ENCODE results near the gene IQCF6.

IQCF6 gene

GRCh38 chr3:51779137-51779536, at the start of gene IQCF6:
IQCF6 (minus strand) TSS chr3:51779237; CDS start chr3:51779224, 13 bp downstream.
- Mint-ChIP-seq H3K27me3 (peaks cover 24% of the 10 kb centered on the region), H3K4me3 (no peak within 1 kb of the TSS), H3K9me3 (no peaks in the 10 kb centered on the region), H3K4me1 (no peaks in the 10 kb centered on the region), H3K27ac (no peak within 1 kb of the TSS), H3K36me3 (no peaks in the 10 kb centered on the region)
- CTCF ChIA-PET: no interaction called here
- no peak for DNase-seq

- H3K27me3 Mint-ChIP-seq: peaks cover 37% of the 10 kb centered on the region
Observed at GRCh38 chr3:51828297-51828696, 49.3 kb upstream of the IQCF6 start.

GRCh38 chr3:51819709-51820406, 40.8 kb upstream of the IQCF6 start:
- no peak overlapping the region for H3K4me3 Mint-ChIP-seq
- H3K27ac Mint-ChIP-seq: no peak overlapping the region
- peak; percentile 29 for DNase-seq
- peaks cover 10% of the 10 kb centered on the region for H3K4me1 Mint-ChIP-seq
- H3K27me3 Mint-ChIP-seq: peaks cover 28% of the 10 kb centered on the region
- H3K9me3 Mint-ChIP-seq: peaks cover 6% of the 10 kb centered on the region
- peaks cover 1% of the 10 kb centered on the region for H3K36me3 Mint-ChIP-seq
- CTCF ChIA-PET: interaction anchor here (0.6 to 0.7 kb wide), 2 partner anchors 224 to 318 kb away, joined by 3 read pairs; no protein-coding TSS in a partner anchor

More at GRCh38 chr3:51828297-51828696, 49.3 kb upstream of the IQCF6 start:
- Mint-ChIP-seq H3K4me1 (peaks cover under 1% of the 10 kb centered on the region), H3K9me3 (peaks cover 18% of the 10 kb centered on the region), H3K27ac (no peak overlapping the region), H3K4me3 (no peak overlapping the region), H3K36me3 (no peaks in the 10 kb centered on the region)
- CTCF ChIA-PET: no interaction called here
- no peak for DNase-seq

GRCh38 chr3:51819151-51819550, 40.1 kb upstream of the IQCF6 start:
- peaks cover 35% of the 10 kb centered on the region for H3K27me3 Mint-ChIP-seq
- CTCF ChIA-PET: interaction anchor here (0.6 to 0.7 kb wide), 2 partner anchors 224 to 318 kb away, joined by 3 read pairs; no protein-coding TSS in a partner anchor

GRCh38 chr3:51817375-51817774, 38.3 kb upstream of the IQCF6 start:
- H3K4me1 Mint-ChIP-seq: peaks cover 7% of the 10 kb centered on the region
- no peak overlapping the region for H3K27ac Mint-ChIP-seq
- peaks cover 6% of the 10 kb centered on the region for H3K9me3 Mint-ChIP-seq
- H3K27me3 Mint-ChIP-seq: peaks cover 38% of the 10 kb centered on the region
- CTCF ChIA-PET: no interaction called here
- DNase-seq: no peak
- no peak overlapping the region for H3K4me3 Mint-ChIP-seq
- peaks cover 1% of the 10 kb centered on the region for H3K36me3 Mint-ChIP-seq

More at GRCh38 chr3:51819151-51819550, 40.1 kb upstream of the IQCF6 start:
- no peak overlapping the region for H3K4me3 Mint-ChIP-seq
- peaks cover 1% of the 10 kb centered on the region for H3K36me3 Mint-ChIP-seq
- DNase-seq: no peak
- peaks cover 10% of the 10 kb centered on the region for H3K4me1 Mint-ChIP-seq
- H3K27ac Mint-ChIP-seq: no peak overlapping the region
- H3K9me3 Mint-ChIP-seq: peaks cover 6% of the 10 kb centered on the region

GRCh38 chr3:51816723-51817122, 37.7 kb upstream of the IQCF6 start:
- H3K9me3 Mint-ChIP-seq: peaks cover 4% of the 10 kb centered on the region
- peaks cover 38% of the 10 kb centered on the region for H3K27me3 Mint-ChIP-seq
- peaks cover 1% of the 10 kb centered on the region for H3K36me3 Mint-ChIP-seq
- CTCF ChIA-PET: no interaction called here
- H3K27ac Mint-ChIP-seq: no peak overlapping the region
- no peak for DNase-seq
- H3K4me3 Mint-ChIP-seq: no peak overlapping the region
- H3K4me1 Mint-ChIP-seq: peaks cover 7% of the 10 kb centered on the region

- no peaks in the 10 kb centered on the region for H3K36me3 Mint-ChIP-seq
- H3K27ac Mint-ChIP-seq: no peak overlapping the region
- H3K9me3 Mint-ChIP-seq: peaks cover under 1% of the 10 kb centered on the region
- H3K4me3 Mint-ChIP-seq: no peak overlapping the region
- no peak for DNase-seq
- H3K27me3 Mint-ChIP-seq: peaks cover 32% of the 10 kb centered on the region
- CTCF ChIA-PET: no interaction called here
- H3K4me1 Mint-ChIP-seq: peaks cover 2% of the 10 kb centered on the region
Observed at GRCh38 chr3:51815614-51816013, 36.6 kb upstream of the IQCF6 start.

- no peak overlapping the region for H3K4me3 Mint-ChIP-seq
- DNase-seq: no peak
- no peak overlapping the region for H3K27ac Mint-ChIP-seq
- H3K27me3 Mint-ChIP-seq: peaks cover 31% of the 10 kb centered on the region
- no peaks in the 10 kb centered on the region for H3K36me3 Mint-ChIP-seq
- H3K4me1 Mint-ChIP-seq: no peaks in the 10 kb centered on the region
- CTCF ChIA-PET: no interaction called here
- H3K9me3 Mint-ChIP-seq: no peaks in the 10 kb centered on the region
Observed at GRCh38 chr3:51814034-51814433, 35.0 kb upstream of the IQCF6 start.

- no peaks in the 10 kb centered on the region for H3K36me3 Mint-ChIP-seq
- H3K27ac Mint-ChIP-seq: no peak overlapping the region
- H3K4me1 Mint-ChIP-seq: no peaks in the 10 kb centered on the region
- CTCF ChIA-PET: no interaction called here
- H3K9me3 Mint-ChIP-seq: no peaks in the 10 kb centered on the region
- H3K4me3 Mint-ChIP-seq: no peak overlapping the region
- DNase-seq: no peak
- H3K27me3 Mint-ChIP-seq: peaks cover 31% of the 10 kb centered on the region
Observed at GRCh38 chr3:51813539-51813938, 34.5 kb upstream of the IQCF6 start.

GRCh38 chr3:51808934-51809333, 29.9 kb upstream of the IQCF6 start:
- H3K4me3 Mint-ChIP-seq: no peak overlapping the region
- H3K36me3 Mint-ChIP-seq: no peaks in the 10 kb centered on the region
- CTCF ChIA-PET: interaction anchor here (0.8 to 0.9 kb wide), 2 partner anchors 10 to 534 kb away, joined by 3 read pairs; no protein-coding TSS in a partner anchor
- no peak for DNase-seq
- H3K27ac Mint-ChIP-seq: no peak overlapping the region
- H3K27me3 Mint-ChIP-seq: peaks cover 16% of the 10 kb centered on the region
- H3K9me3 Mint-ChIP-seq: no peaks in the 10 kb centered on the region
- H3K4me1 Mint-ChIP-seq: peaks cover 5% of the 10 kb centered on the region

- CTCF ChIA-PET: interaction anchor here (0.9 to 3.9 kb wide), 6 partner anchors 10 to 300 kb away, joined by 4 to 29 read pairs (median 4); no protein-coding TSS in a partner anchor
- H3K4me1 Mint-ChIP-seq: peaks cover 32% of the 10 kb centered on the region
- H3K36me3 Mint-ChIP-seq: no peaks in the 10 kb centered on the region
- H3K27ac Mint-ChIP-seq: no peak overlapping the region
- no peak for DNase-seq
- H3K27me3 Mint-ChIP-seq: peaks cover 17% of the 10 kb centered on the region
- H3K9me3 Mint-ChIP-seq: no peaks in the 10 kb centered on the region
- H3K4me3 Mint-ChIP-seq: no peak overlapping the region
Observed at GRCh38 chr3:51802106-51802703, 23.2 kb upstream of the IQCF6 start.

GRCh38 chr3:51800750-51801125, 21.7 kb upstream of the IQCF6 start:
- H3K9me3 Mint-ChIP-seq: no peaks in the 10 kb centered on the region
- H3K36me3 Mint-ChIP-seq: no peaks in the 10 kb centered on the region
- CTCF ChIA-PET: interaction anchor here (0.7 to 4.3 kb wide), 6 partner anchors 9 to 299 kb away, joined by 3 to 53 read pairs (median 8); no protein-coding TSS in a partner anchor
- no peak overlapping the region for H3K27ac Mint-ChIP-seq
- H3K4me1 Mint-ChIP-seq: peaks cover 42% of the 10 kb centered on the region
- DNase-seq: no peak
- H3K4me3 Mint-ChIP-seq: no peak overlapping the region
- H3K27me3 Mint-ChIP-seq: peaks cover 18% of the 10 kb centered on the region

- peak; percentile 33 for DNase-seq
- peaks cover 13% of the 10 kb centered on the region for H3K27me3 Mint-ChIP-seq
- H3K27ac Mint-ChIP-seq: no peak overlapping the region
- no peak overlapping the region for H3K4me3 Mint-ChIP-seq
- H3K36me3 Mint-ChIP-seq: no peaks in the 10 kb centered on the region
- CTCF ChIA-PET: interaction anchor here (0.7 to 4.3 kb wide), 6 partner anchors 8 to 298 kb away, joined by 3 to 53 read pairs (median 8); no protein-coding TSS in a partner anchor
- peaks cover 42% of the 10 kb centered on the region for H3K4me1 Mint-ChIP-seq
- H3K9me3 Mint-ChIP-seq: no peaks in the 10 kb centered on the region
Observed at GRCh38 chr3:51799879-51800749, 21.1 kb upstream of the IQCF6 start.

GRCh38 chr3:51798411-51798963, 19.4 kb upstream of the IQCF6 start:
- no peaks in the 10 kb centered on the region for H3K9me3 Mint-ChIP-seq
- H3K27ac Mint-ChIP-seq: no peak overlapping the region
- H3K36me3 Mint-ChIP-seq: no peaks in the 10 kb centered on the region
- CTCF ChIA-PET: interaction anchor here (0.6 to 4.3 kb wide), 14 partner anchors 10 to 297 kb away, joined by 3 to 53 read pairs (median 4); partner anchors contain the start of gene TEX264
- H3K4me3 Mint-ChIP-seq: no peak overlapping the region
- DNase-seq: no peak
- peaks cover 13% of the 10 kb centered on the region for H3K27me3 Mint-ChIP-seq
- H3K4me1 Mint-ChIP-seq: peaks cover 37% of the 10 kb centered on the region

Measured in activated naive CD4-positive, alpha-beta T cell treated with anti-CD3 and anti-CD28 coated beads, Interleukin-2, amount 10 ng/mL, durations not matched to agents 7 days and 5 days (primary cell).